KOPT-K1 (cell line): ENCODE data around the gene TRIM45.
"Not testable (repeated sequence)": the region's sequence is repeated elsewhere in the genome, so short reads cannot be mapped to it uniquely, and the experiment has no call there.

Experiments used
- H3K27ac ChIP-seq: fragments of 200-600 bp; sonication (generic); 2 replicates; pipeline ENCODE4 v1.5.1; 2016; ENCODE audit warnings: antibody characterized with exemption, mild to moderate bottlenecking, low read depth, low read length; ENCODE audit not compliant: poor library complexity, severe bottlenecking
- H3K36me3 ChIP-seq: fragments of 200-600 bp; sonication (generic); 2 replicates; pipeline ENCODE4 v1.5.1; 2017; ENCODE audit warnings: antibody characterized with exemption, mild to moderate bottlenecking, low read length, moderate library complexity; ENCODE audit not compliant: insufficient read depth
- H3K9me3 ChIP-seq: fragments of 200-600 bp; sonication (generic); 2 replicates; pipeline ENCODE4 v1.5.1; 2017; ENCODE audit warnings: antibody characterized with exemption, low read length, mild to moderate bottlenecking; ENCODE audit not compliant: insufficient read depth, poor library complexity, severe bottlenecking

The TRIM45 gene

GRCh38 chr1:117143172-117143571 lies 21.6 kb upstream of the TRIM45 start:
- Histone ChIP-seq H3K9me3 (no peaks in the 10 kb centered on the region), H3K27ac (no peak overlapping the region), H3K36me3 (no peaks in the 10 kb centered on the region)

GRCh38 chr1:117142200-117142599 lies 20.7 kb upstream of the TRIM45 start:
- H3K36me3 ChIP-seq: no peaks in the 10 kb centered on the region
- no peak overlapping the region for H3K27ac ChIP-seq
- H3K9me3 ChIP-seq: no peaks in the 10 kb centered on the region

- no peaks in the 10 kb centered on the region for H3K9me3 ChIP-seq
- H3K36me3 ChIP-seq: no peaks in the 10 kb centered on the region
- H3K27ac ChIP-seq: no peak overlapping the region
These were observed 17.0 kb upstream of the TRIM45 start for GRCh38 chr1:117138561-117138960.

GRCh38 chr1:117138106-117138505 lies 16.6 kb upstream of the TRIM45 start:
- H3K9me3 ChIP-seq: no peaks in the 10 kb centered on the region
- no peak overlapping the region for H3K27ac ChIP-seq
- no peaks in the 10 kb centered on the region for H3K36me3 ChIP-seq

- no peak overlapping the region for H3K27ac ChIP-seq
- no peaks in the 10 kb centered on the region for H3K9me3 ChIP-seq
- no peaks in the 10 kb centered on the region for H3K36me3 ChIP-seq
These were observed 15.8 kb upstream of the TRIM45 start for GRCh38 chr1:117137281-117137855.

- no peak overlapping the region for H3K27ac ChIP-seq
- no peaks in the 10 kb centered on the region for H3K36me3 ChIP-seq
- H3K9me3 ChIP-seq: no peaks in the 10 kb centered on the region
These were observed 15.2 kb upstream of the TRIM45 start for GRCh38 chr1:117136749-117137148.

- Histone ChIP-seq H3K9me3 (no peaks in the 10 kb centered on the region), H3K36me3 (no peaks in the 10 kb centered on the region), H3K27ac (no peak overlapping the region)
These were observed 13.8 kb upstream of the TRIM45 start for GRCh38 chr1:117135329-117135728.

- Histone ChIP-seq H3K27ac (no peak overlapping the region), H3K9me3 (no peaks in the 10 kb centered on the region), H3K36me3 (no peaks in the 10 kb centered on the region)
These were observed 9.0 kb upstream of the TRIM45 start for GRCh38 chr1:117130526-117130925.

- H3K36me3 ChIP-seq: no peaks in the 10 kb centered on the region
- no peaks in the 10 kb centered on the region for H3K9me3 ChIP-seq
- H3K27ac ChIP-seq: no peak overlapping the region
These were observed 7.0 kb upstream of the TRIM45 start for GRCh38 chr1:117128323-117129079.

- Histone ChIP-seq H3K9me3 (no peaks in the 10 kb centered on the region), H3K36me3 (no peaks in the 10 kb centered on the region), H3K27ac (no peak overlapping the region)
These were observed 6.2 kb upstream of the TRIM45 start for GRCh38 chr1:117127795-117128194.

GRCh38 chr1:117124661-117125060 lies 3.1 kb upstream of the TRIM45 start:
- Histone ChIP-seq H3K27ac (no peak overlapping the region), H3K36me3 (no peaks in the 10 kb centered on the region), H3K9me3 (no peaks in the 10 kb centered on the region)

GRCh38 chr1:117123274-117123673 lies 1.7 kb upstream of the TRIM45 start:
- Histone ChIP-seq H3K36me3 (no peaks in the 10 kb centered on the region), H3K9me3 (no peaks in the 10 kb centered on the region), H3K27ac (no peak overlapping the region)

- Histone ChIP-seq H3K27ac (no peak overlapping the region), H3K36me3 (no peaks in the 10 kb centered on the region), H3K9me3 (no peaks in the 10 kb centered on the region)
These were observed 929 bp upstream of the TRIM45 start for GRCh38 chr1:117122330-117123025.

GRCh38 chr1:117120774-117121588 lies 568 bp downstream of the TRIM45 start:
- H3K36me3 ChIP-seq: no peaks in the 10 kb centered on the region
- H3K9me3 ChIP-seq: no peaks in the 10 kb centered on the region
- no peak overlapping the region for H3K27ac ChIP-seq

GRCh38 chr1:117119144-117119543 lies 2.4 kb downstream of the TRIM45 start:
- H3K36me3 ChIP-seq, H3K9me3 ChIP-seq, H3K27ac ChIP-seq: not testable (repeated sequence)
